AG04449 (cell line): ENCODE measurements around the gene SPATA45.
"Not testable (repeated sequence)": the region's sequence is repeated elsewhere in the genome, so short reads cannot be mapped to it uniquely, and the experiment has no call there.

Experiments used
- CTCF ChIA-PET: fragments of 350-600 bp; formaldehyde crosslinking; extraction: SDS; loops from one replicate; lab custom pipeline; 2021; ENCODE audit warnings: antibody characterized with exemption; lab: Yijun Ruan, JAX
- POLR2A ChIA-PET: fragments of 400-600, 350-600 bp; formaldehyde crosslinking; extraction: SDS; loops from one replicate; lab custom pipeline; 2020; ENCODE audit warnings: antibody characterized with exemption, inconsistent platforms; lab: Yijun Ruan, JAX
- DNase-seq: peaks from one replicate; pipeline ENCODE4 v3.0.0-alpha.2; 2010; ENCODE audit warnings: low read depth, low spot score
- H3K4me3 ChIP-seq: 2 replicates; pipeline ENCODE4 v1.5.1; 2011; ENCODE audit warnings: low read depth, mild to moderate bottlenecking, control low read depth, low read length
- TF ChIP-seq, protein P1 (sequence below): IDR thresholded peaks from one replicate; pipeline ENCODE4 v1.5.1; 2011; ENCODE audit warnings: mild to moderate bottlenecking, moderate library complexity, low read length, control low read depth, inconsistent platforms; ENCODE audit not compliant: insufficient read depth; ENCODE audit errors: missing control alignments

SPATA45 gene

DNA sequence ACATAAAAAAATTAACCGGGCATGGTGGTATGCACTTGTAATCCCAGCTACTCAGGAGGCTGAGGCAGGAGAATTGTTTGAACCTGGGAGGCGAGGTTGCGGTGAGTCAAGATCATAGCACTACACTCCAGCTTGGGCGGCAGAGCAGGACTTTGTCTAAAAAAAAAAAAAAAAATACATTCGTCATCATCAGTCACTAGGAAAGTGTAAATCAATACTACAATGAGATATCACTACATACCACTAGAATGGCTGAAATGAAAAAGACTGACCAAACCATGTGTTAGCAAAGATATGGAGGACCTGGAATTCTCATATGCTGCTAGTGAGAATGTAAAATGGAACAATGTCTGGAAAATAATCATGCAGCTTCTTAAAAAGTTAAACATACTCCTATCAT lies 9.3 kb downstream of the SPATA45 start:
- CTCF ChIA-PET, result no interaction called here

DNA sequence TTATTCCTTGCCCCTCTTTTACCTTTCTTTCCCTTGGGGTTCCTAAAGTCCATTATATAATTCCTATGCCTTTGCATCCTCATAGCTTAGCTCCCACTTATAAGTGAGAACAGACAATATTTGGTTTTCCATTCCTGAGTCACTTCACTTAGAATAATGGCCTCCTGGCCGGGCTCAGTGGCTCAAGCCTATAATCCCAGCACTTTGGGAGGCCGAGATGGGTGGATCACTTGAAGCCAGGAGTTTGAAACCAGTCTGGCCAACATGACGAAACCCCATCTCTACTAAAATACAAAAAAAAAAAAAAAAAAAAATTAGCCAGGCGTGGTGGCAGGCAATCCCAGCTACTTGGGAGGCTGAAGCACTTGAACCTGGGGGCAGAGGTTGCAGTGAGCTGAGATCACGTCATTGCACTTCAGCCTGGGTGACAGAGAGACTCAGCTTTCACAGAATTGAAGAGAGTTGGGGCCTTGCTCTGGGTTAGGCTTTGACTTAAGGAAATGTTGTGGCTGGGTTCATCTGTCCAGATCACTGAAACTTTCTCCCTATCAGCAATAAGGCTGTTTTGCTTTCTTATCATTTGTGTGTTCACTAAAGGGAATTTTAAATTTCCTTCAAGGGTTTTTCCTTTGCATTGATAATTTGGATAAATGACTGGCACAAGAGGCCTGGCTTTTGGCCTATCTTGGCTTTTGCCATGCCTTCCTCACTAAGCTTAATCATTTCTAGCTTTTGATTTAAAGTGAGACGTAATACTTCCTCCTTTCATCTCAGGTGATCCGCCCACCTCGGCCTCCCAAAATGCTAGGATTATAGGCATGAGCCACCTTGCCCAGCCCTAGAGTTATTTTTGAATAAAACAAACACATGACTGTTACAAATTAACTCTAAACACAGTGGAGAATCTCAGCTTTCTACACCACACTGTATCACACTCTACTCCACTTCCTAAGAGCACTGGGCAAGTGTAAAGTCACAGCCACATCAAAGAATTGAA lies 13.9 kb downstream of the SPATA45 start:
- DNase-seq, H3K4me3 ChIP-seq, POLR2A ChIA-PET: not testable (repeated sequence)
- CTCF ChIA-PET, result interaction anchor here (1.8 kb wide), 1 partner anchor 169 kb away, joined by 5 read pairs; no protein-coding TSS in a partner anchor

More for the DNA sequence above, 9.3 kb downstream of the SPATA45 start:
- POLR2A ChIA-PET, result no interaction called here
- DNase-seq, result no peak
- H3K4me3 ChIP-seq, result no peak overlapping the region
- TF ChIP-seq, protein P1, sequence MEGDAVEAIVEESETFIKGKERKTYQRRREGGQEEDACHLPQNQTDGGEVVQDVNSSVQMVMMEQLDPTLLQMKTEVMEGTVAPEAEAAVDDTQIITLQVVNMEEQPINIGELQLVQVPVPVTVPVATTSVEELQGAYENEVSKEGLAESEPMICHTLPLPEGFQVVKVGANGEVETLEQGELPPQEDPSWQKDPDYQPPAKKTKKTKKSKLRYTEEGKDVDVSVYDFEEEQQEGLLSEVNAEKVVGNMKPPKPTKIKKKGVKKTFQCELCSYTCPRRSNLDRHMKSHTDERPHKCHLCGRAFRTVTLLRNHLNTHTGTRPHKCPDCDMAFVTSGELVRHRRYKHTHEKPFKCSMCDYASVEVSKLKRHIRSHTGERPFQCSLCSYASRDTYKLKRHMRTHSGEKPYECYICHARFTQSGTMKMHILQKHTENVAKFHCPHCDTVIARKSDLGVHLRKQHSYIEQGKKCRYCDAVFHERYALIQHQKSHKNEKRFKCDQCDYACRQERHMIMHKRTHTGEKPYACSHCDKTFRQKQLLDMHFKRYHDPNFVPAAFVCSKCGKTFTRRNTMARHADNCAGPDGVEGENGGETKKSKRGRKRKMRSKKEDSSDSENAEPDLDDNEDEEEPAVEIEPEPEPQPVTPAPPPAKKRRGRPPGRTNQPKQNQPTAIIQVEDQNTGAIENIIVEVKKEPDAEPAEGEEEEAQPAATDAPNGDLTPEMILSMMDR, result no peak

DNA sequence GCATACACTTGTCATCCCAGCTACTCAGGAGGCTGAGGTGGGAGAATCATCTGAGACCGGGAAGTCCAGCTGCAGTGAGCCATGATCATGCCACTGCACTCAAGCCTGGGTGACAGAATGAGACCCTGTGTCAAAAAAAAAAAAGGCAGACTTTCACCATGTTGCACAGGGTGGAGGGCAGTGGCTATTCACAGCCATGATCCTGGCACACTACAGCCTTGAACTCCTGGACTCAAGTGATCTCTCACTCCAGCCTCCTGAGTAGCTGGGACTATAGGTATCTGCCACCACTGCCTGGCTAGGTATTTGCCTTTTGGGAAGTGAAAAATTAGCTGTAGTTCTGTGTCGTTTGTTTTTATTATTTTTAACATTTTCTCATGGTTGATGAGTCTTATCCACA lies 19.1 kb downstream of the SPATA45 start:
- H3K4me3 ChIP-seq, result no peak overlapping the region
- TF ChIP-seq, protein P1, result no peak
- ChIA-PET POLR2A (interaction anchor here (1.0 kb wide), 1 partner anchor 9 kb away, joined by 3 read pairs; no protein-coding TSS in a partner anchor), CTCF (interaction anchor here (0.8 to 1.4 kb wide), 2 partner anchors 14 to 166 kb away, joined by 3 to 4 read pairs; no protein-coding TSS in a partner anchor)
- no peak for DNase-seq

DNA sequence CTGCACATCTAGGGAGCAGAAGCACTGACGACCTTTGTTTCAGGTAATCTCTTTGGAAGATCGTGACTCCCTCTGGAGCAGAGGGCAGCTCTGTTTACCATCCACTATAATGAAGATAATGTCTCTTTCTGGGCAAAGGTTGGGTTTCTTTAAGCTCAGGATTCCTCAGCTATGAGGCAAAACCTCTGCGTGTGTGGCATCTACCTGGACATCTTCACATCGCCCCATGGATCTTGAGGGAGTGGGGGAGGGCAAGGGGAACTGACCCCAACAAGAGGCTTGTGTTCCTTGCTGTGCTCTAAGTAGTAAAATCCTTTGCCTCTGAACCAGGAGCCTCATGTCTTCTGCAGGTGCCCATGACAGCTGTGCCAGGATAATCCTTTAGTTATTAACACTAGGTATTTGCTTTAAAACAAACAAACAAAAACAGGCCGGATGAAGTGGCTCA lies 19.6 kb downstream of the SPATA45 start:
- POLR2A ChIA-PET, result interaction anchor here (1.0 kb wide), 1 partner anchor 9 kb away, joined by 3 read pairs; no protein-coding TSS in a partner anchor

DNA sequence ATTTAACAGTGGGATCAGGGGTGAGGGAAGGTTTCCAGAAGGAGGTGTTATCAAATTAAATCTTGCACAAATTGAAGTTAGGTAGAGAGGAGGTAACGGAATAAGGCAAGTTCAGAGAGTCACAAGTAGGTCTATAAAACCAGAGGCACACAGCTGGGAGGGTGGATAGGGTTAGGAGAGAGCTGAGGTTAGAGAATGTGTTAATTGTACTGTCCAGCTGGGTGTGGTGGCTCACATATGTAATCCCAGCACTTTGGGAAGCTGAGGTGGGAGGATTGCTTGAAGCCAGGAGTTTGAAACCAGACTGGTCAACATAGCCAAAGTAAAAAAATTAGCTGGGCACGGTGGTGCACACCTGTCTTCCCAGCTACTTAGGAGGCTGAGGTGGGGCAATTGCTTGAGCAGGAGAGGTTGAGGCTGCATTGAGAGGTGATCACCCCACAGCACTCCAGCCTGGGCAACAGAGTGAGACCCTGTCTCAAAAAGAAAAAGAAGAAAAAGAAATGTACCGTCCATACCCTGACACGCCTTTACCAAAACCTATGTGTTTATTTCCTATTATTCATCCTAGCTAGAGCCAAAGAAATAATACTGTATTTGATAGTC lies 20.2 kb downstream of the SPATA45 start:
- ChIA-PET CTCF (interaction anchor here (1.4 kb wide), 1 partner anchor 168 kb away, joined by 3 read pairs; no protein-coding TSS in a partner anchor), POLR2A (no interaction called here)
- TF ChIP-seq, protein P1, result no peak
- H3K4me3 ChIP-seq, result no peak overlapping the region
- DNase-seq, result no peak

More for the DNA sequence above, 19.6 kb downstream of the SPATA45 start:
- TF ChIP-seq, protein P1, result no peak
- no peak overlapping the region for H3K4me3 ChIP-seq
- DNase-seq, result no peak
- CTCF ChIA-PET, result interaction anchor here (0.8 to 1.4 kb wide), 2 partner anchors 13 to 167 kb away, joined by 3 to 4 read pairs; no protein-coding TSS in a partner anchor

DNA sequence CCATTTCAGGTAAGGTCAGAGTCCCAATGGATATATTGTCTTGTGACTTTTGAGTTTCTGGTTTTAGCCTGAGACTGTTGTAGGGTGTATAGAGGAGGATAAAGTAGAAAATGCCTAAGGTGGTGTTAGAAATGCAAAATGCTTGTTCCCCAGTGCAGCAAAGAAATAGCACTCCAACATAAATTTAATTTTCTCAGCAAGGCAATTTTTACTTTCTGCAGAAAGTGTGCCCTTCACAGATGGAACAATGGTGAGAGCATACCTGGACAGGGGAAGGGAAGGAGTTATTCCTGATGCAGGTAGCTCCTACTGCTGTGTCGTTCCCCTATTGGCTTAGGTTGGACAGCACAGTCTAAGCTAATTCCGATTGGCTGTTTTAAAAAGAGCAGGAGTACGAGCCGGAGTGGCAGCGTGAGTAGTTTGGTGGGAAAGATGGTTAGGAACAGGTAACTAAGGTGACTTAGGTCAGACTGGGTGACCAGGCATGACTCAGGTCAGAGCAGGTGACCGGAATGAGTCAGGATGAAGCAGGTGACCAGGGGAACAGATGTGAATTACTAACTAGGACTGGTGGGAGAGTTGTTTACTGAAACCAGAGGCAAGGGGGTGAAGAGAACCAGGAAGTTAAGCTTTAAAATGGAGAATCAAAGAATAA lies 21.5 kb downstream of the SPATA45 start:
- POLR2A ChIA-PET, result no interaction called here
- TF ChIP-seq, protein P1, result no peak
- H3K4me3 ChIP-seq, result no peak overlapping the region
- no peak for DNase-seq
- CTCF ChIA-PET, result no interaction called here
